Lung (tissue), 12 donors: Measurements from ENCODE around the gene CHAMP1. TPM values are rescaled to one million over a fixed set of nuclear protein-coding genes. Genes with fewer than 3 reads are reported as not detected.
"Not testable (repeated sequence)": the region's sequence is repeated elsewhere in the genome, so short reads cannot be mapped to it uniquely, and the experiment has no call there.

Source experiments
- ATAC-seq: fragments of 200-7000 bp; cut with Tn5 transposase; one replicate; pipeline ENCODE4 v1.9.1; 2020; ENCODE audit warnings: moderate number of reproducible peaks; ENCODE audit not compliant: insufficient read depth, low FRiP score
- DNase-seq, 3 donors: peaks; one replicate each; pipeline ENCODE4 v3.0.0-alpha.2; 2013 to 2017
- H3K27ac ChIP-seq, 2 donors: one replicate each; pipeline ENCODE4 v1.5.1; 2013; ENCODE audit warnings: mild to moderate bottlenecking in 2 of 2, moderate library complexity in 2 of 2, control low read depth in 1 of 2, inconsistent platforms in 1 of 2, low read depth in 1 of 2, low read length in 1 of 2
- H3K27me3 ChIP-seq, 3 donors: one replicate each; pipeline ENCODE4 v1.5.1; 2013; ENCODE audit warnings: low read length in 2 of 3; ENCODE audit not compliant: control insufficient read depth in 3 of 3, insufficient read depth in 3 of 3
- H3K36me3 ChIP-seq, 4 donors: one replicate each; pipeline ENCODE4 v1.5.1; 2013; ENCODE audit warnings: low read length in 4 of 4, mild to moderate bottlenecking in 1 of 4, moderate library complexity in 1 of 4; ENCODE audit not compliant: control insufficient read depth in 4 of 4, insufficient read depth in 4 of 4
- H3K4me1 ChIP-seq, 5 donors: one replicate each; pipeline ENCODE4 v1.5.1; 2013; ENCODE audit warnings: low read length in 5 of 5, mild to moderate bottlenecking in 2 of 5, moderate library complexity in 1 of 5; ENCODE audit not compliant: control insufficient read depth in 5 of 5, insufficient read depth in 5 of 5
- H3K4me3 ChIP-seq: one replicate; pipeline ENCODE4 v1.5.1; 2013; ENCODE audit warnings: mild to moderate bottlenecking, control low read depth, moderate library complexity
- H3K9ac ChIP-seq, 2 donors: one replicate each; pipeline ENCODE4 v1.5.1; 2013; ENCODE audit warnings: low read length in 2 of 2, control low read depth in 1 of 2; ENCODE audit not compliant: insufficient read depth in 1 of 2
- H3K9me3 ChIP-seq, 4 donors: one replicate each; pipeline ENCODE4 v1.5.1; 2013; ENCODE audit warnings: low read length in 3 of 4, mild to moderate bottlenecking in 1 of 4, moderate library complexity in 1 of 4; ENCODE audit not compliant: control insufficient read depth in 4 of 4, insufficient read depth in 3 of 4
- WGBS, 2 donors: extraction: QIAGEN DNeasy Blood & Tissue Kit; methylation state at CpG; one replicate each; pipeline ENCODE4 v1.1.7; 2013; 5-methylcytosine and 5-hydroxymethylcytosine counted together
- polyA plus RNA-seq, 2 donors: library from polyadenylated mRNA; stranded (reverse); fragments of 200-250 nt; gene quantifications; one replicate each; pipeline ENCODE4 v1.2.1, GENCODE V29; 2013
- total RNA-seq, 2 donors: library from RNA; depleted of rRNA in 1 of 2; stranded (reverse); fragments of >200 nt in 1 of 2; gene quantifications; one replicate each; pipeline ENCODE4 v1.2.1, GENCODE V29; 2014 to 2021
- TF ChIP-seq, protein P1 (sequence below): IDR thresholded peaks from 2 replicates; pipeline ENCODE4 v1.5.1; 2012; ENCODE audit warnings: mild to moderate bottlenecking; ENCODE audit errors: control extremely low read depth, extremely low read depth
- donor health status: control.
- donor health status: control.
- donor health status: Bipolar disorder and iron deficiency.
- donor health status: healthy.
- donor health status: DM: yes; HTN: yes; CAD: no.

The CHAMP1 gene
- total and polyA plus RNA-seq, 4 donors = 7.0 to 17.7 (median 9.7) TPM

- no peaks in the 10 kb centered on the region for H3K4me1 ChIP-seq
- H3K9me3 ChIP-seq = no peaks in the 10 kb centered on the region
- H3K9ac ChIP-seq = no peak overlapping the region
- TF ChIP-seq, protein P1, sequence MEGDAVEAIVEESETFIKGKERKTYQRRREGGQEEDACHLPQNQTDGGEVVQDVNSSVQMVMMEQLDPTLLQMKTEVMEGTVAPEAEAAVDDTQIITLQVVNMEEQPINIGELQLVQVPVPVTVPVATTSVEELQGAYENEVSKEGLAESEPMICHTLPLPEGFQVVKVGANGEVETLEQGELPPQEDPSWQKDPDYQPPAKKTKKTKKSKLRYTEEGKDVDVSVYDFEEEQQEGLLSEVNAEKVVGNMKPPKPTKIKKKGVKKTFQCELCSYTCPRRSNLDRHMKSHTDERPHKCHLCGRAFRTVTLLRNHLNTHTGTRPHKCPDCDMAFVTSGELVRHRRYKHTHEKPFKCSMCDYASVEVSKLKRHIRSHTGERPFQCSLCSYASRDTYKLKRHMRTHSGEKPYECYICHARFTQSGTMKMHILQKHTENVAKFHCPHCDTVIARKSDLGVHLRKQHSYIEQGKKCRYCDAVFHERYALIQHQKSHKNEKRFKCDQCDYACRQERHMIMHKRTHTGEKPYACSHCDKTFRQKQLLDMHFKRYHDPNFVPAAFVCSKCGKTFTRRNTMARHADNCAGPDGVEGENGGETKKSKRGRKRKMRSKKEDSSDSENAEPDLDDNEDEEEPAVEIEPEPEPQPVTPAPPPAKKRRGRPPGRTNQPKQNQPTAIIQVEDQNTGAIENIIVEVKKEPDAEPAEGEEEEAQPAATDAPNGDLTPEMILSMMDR = no peak
- ATAC-seq (no peak), DNase-seq (no peak)
- WGBS, 2 donors = 93 to 96% methylated on average over 4 to 5 of the region's 5 CpGs
- H3K4me3 ChIP-seq = no peak overlapping the region
- no peaks in the 10 kb centered on the region for H3K36me3 ChIP-seq
- H3K27ac ChIP-seq = no peak overlapping the region
- H3K27me3 ChIP-seq = no peaks in the 10 kb centered on the region
Observed at GRCh38 chr13:114338959-114339358, 24.7 kb downstream of the CHAMP1 start.

GRCh38 chr13:114339857-114340534 is 25.7 kb downstream of the CHAMP1 start:
- Histone ChIP-seq H3K27ac (no peak overlapping the region), H3K4me1 (no peaks in the 10 kb centered on the region), H3K4me3 (no peak overlapping the region), H3K9ac (no peak overlapping the region), H3K36me3 (no peaks in the 10 kb centered on the region), H3K9me3 (no peaks in the 10 kb centered on the region), H3K27me3 (no peaks in the 10 kb centered on the region)
- peak in 2 of 3 donors; percentile 13 to 17 for DNase-seq
- ATAC-seq = no peak
- TF ChIP-seq, protein P1 = peak; percentile 34
- WGBS, 2 donors = 51 to 59% methylated on average over 10 of the region's 10 CpGs

DNA sequence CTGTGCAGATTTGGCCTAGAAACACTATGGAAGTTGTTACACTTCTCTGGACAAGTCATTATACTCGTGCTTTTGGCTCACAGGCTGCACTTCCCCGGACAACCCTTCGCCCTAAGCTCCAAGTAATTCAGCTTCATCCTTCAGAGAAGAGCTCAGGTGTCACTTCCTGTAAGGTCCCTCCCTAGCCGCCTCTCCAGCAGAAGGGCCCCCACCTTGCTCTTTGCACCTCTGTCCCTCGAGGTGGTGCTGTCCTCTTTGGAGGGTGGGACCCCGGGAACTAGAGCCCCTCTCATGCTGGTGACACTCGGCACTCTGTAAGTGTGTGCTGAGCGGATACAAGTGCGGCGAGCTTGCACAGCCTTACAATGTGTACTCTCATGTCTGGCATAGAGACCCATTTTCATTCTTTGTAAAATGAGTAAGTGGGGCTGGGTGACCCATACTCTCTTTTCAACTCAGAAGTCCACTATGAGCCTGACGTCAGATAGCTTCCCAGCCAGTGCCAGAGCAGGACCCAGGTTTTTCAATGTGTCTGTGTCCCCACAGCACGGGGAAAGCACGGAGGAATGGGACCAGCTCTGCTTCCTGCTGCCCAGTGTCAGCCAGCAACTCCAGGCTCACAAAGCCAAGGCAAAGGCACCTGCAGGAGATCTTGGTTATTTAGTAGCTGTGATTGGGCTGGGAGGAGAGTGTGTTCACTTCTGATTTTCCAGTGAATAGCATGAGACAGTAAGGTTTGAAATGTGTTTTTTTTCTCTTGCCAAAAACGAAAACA is 26.9 kb downstream of the CHAMP1 start:
- Histone ChIP-seq H3K27ac (no peak overlapping the region), H3K27me3 (no peaks in the 10 kb centered on the region), H3K4me3 (no peak overlapping the region), H3K4me1 (no peaks in the 10 kb centered on the region), H3K9me3 (no peaks in the 10 kb centered on the region), H3K36me3 (no peaks in the 10 kb centered on the region), H3K9ac (no peak overlapping the region)
- ATAC-seq = no peak
- no peak for DNase-seq
- WGBS, 2 donors = 59 to 76% methylated on average over 14 of the region's 14 CpGs
- TF ChIP-seq, protein P1 = no peak

DNA sequence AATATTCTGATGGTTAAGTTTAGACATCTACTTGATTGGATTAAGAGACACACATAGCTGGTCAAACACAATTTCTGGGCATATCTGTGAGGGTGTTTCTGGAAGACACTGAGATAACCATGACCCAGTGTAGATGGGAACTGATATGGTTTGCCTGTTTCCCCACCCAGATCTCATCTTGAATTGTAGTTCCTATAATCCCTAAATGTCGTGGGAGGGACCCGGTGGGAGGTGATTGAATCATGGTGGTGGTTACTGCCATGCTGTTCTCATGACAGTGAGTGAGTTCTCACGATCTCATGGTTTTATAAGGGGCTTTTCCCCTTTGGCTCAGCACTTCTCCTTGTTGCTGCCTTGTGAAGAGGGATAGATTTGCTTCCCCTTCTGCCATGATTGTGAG is 33.0 kb downstream of the CHAMP1 start:
- not testable (repeated sequence) for DNase-seq, ATAC-seq, H3K36me3 ChIP-seq, H3K9ac ChIP-seq, H3K4me3 ChIP-seq, H3K9me3 ChIP-seq, H3K4me1 ChIP-seq, H3K27me3 ChIP-seq, H3K27ac ChIP-seq
- 50 to 68% methylated on average over 3 of the region's 3 CpGs for WGBS, 2 donors

GRCh38 chr13:114352763-114353162 is 38.5 kb downstream of the CHAMP1 start:
- ATAC-seq, H3K27me3 ChIP-seq, H3K36me3 ChIP-seq, H3K9ac ChIP-seq, H3K9me3 ChIP-seq, H3K4me3 ChIP-seq, H3K27ac ChIP-seq, H3K4me1 ChIP-seq, DNase-seq: not testable (repeated sequence)
- WGBS, 2 donors = 74 to 79% methylated on average over 23 to 34 of the region's 34 CpGs

- H3K36me3 ChIP-seq, H3K27ac ChIP-seq, H3K9me3 ChIP-seq, H3K4me1 ChIP-seq, H3K27me3 ChIP-seq, H3K4me3 ChIP-seq, DNase-seq, H3K9ac ChIP-seq, ATAC-seq: not testable (repeated sequence)
- 83 to 85% methylated on average over 36 to 38 of the region's 38 CpGs for WGBS, 2 donors
Observed at GRCh38 chr13:114353382-114353781, 39.1 kb downstream of the CHAMP1 start.
